Spleen (tissue), 11 donors: ENCODE data around the gene DNM2. TPM values are rescaled to one million over a fixed set of nuclear protein-coding genes. Genes with fewer than 3 reads are reported as not detected.

Experiments
- DNase-seq: peaks from one replicate; pipeline ENCODE4 v3.0.0-alpha.2; 2020
- H3K27ac ChIP-seq, 8 donors: fragments of 200-600 bp; sonication (generic) in 7 of 8; 1 replicate in 4 of 8; 2 replicates in 4 of 8; pipeline versions ENCODE4 v1.5.0 to v1.8.0; 2016 to 2021; ENCODE audit warnings: inconsistent platforms in 4 of 8, mild to moderate bottlenecking in 4 of 8, moderate library complexity in 1 of 8
- H3K27me3 ChIP-seq, 7 donors: fragments of 200-600 bp; sonication (generic) in 6 of 7; replicated peaks in 1 of 7; 1 replicate in 4 of 7; 2 replicates in 3 of 7; pipeline versions ENCODE4 v1.5.0 to v1.8.0; 2016 to 2021; ENCODE audit warnings: inconsistent platforms in 3 of 7, mild to moderate bottlenecking in 1 of 7
- H3K36me3 ChIP-seq, 6 donors: fragments of 200-600 bp; sonication (generic) in 5 of 6; 1 replicate in 4 of 6; 2 replicates in 2 of 6; pipeline versions ENCODE4 v1.5.0 to v1.8.0; 2016 to 2021; ENCODE audit warnings: inconsistent platforms in 2 of 6
- H3K4me1 ChIP-seq, 6 donors: fragments of 200-600 bp; sonication (generic) in 5 of 6; 1 replicate in 3 of 6; 2 replicates in 3 of 6; pipeline versions ENCODE4 v1.5.0 to v1.8.0; 2016 to 2021; ENCODE audit warnings: inconsistent platforms in 3 of 6
- H3K4me3 ChIP-seq, 8 donors: fragments of 200-600 bp; sonication (generic) in 7 of 8; 1 replicate in 4 of 8; 2 replicates in 4 of 8; pipeline versions ENCODE4 v1.5.0 to v1.8.0; 2016 to 2021; ENCODE audit warnings: inconsistent platforms in 4 of 8, mild to moderate bottlenecking in 4 of 8, moderate library complexity in 2 of 8
- H3K9me3 ChIP-seq, 8 donors: fragments of 200-600 bp; sonication (generic) in 7 of 8; 1 replicate in 4 of 8; 2 replicates in 4 of 8; pipeline versions ENCODE4 v1.5.0 to v1.8.0; 2016 to 2021; ENCODE audit warnings: inconsistent platforms in 4 of 8
- POLR2A ChIP-seq, 3 donors: fragments of 450-650 bp; IDR thresholded peaks; one replicate each; pipeline ENCODE4 v1.5.1; 2017; ENCODE audit warnings: antibody characterized with exemption in 3 of 3, mild to moderate bottlenecking in 1 of 3
- POLR2AphosphoS5 ChIP-seq, 3 donors: sonication (generic); formaldehyde crosslinking; IDR thresholded peaks; one replicate each; pipeline ENCODE4 v1.5.1; 2017; ENCODE audit warnings: antibody characterized with exemption in 3 of 3
- WGBS, 5 donors: extraction: QIAGEN DNeasy Blood & Tissue Kit in 3 of 5; methylation state at CpG; one replicate each; pipeline versions ENCODE4 v1.1.5 to v1.1.7; 2013 to 2018; 5-methylcytosine and 5-hydroxymethylcytosine counted together
- intact Hi-C: fragments of 100-400 bp; cut with DNase I; formaldehyde crosslinking; loops from one replicate; pipeline ENCODE4 v1.15.0; 2023; ENCODE audit warnings: low total_unique reads
- polyA plus RNA-seq, 3 donors: library from polyadenylated mRNA; stranded (reverse); fragments of 200-250 nt; gene quantifications; one replicate each; pipeline ENCODE4 v1.2.1, GENCODE V29; 2013
- total RNA-seq, 7 donors: library from RNA; depleted of rRNA in 3 of 7; stranded (reverse); fragments of >200 nt in 3 of 7; fragmentation: NEBNext Ultra II Directional in 4 of 7; extraction: Animal tissue kit (Norgen Biotek cat#: 25700) in 4 of 7; gene quantifications; one replicate each; pipeline versions ENCODE4 v1.1.0 to v1.2.1, GENCODE V29; 2016 to 2021
- TF ChIP-seq, protein P1 (sequence below), 11 experiments: fragments of 200-600 bp in 7 of 11; fragments of 450-650 bp in 4 of 11; sonication (generic) in 4 of 11; IDR thresholded peaks in 8 of 11; conservative IDR thresholded peaks in 3 of 11; 1 replicate in 7 of 11; 2 replicates in 4 of 11; pipeline versions ENCODE4 v1.4.0 to v1.8.0; 2016 to 2021; ENCODE audit warnings: antibody characterized with exemption in 11 of 11, inconsistent platforms in 4 of 11, mild to moderate bottlenecking in 1 of 11
- donor health status: healthy with polysubstance abuse.
- donor health status: DM: no; HTN: no; CAD: no; lungs with moderate emphysema.
- donor health status: DM: no; HTN: no; CAD: no.
- donor health status: Bipolar disorder and iron deficiency.
- donor health status: healthy.
- donor health status: DM: no; HTN: no; CAD: no.
- donor health status: DM: yes; HTN: yes; CAD: no.

DNM2 gene
- total and polyA plus RNA-seq, 10 donors, result 57.1 to 298 (median 193) TPM

DNA sequence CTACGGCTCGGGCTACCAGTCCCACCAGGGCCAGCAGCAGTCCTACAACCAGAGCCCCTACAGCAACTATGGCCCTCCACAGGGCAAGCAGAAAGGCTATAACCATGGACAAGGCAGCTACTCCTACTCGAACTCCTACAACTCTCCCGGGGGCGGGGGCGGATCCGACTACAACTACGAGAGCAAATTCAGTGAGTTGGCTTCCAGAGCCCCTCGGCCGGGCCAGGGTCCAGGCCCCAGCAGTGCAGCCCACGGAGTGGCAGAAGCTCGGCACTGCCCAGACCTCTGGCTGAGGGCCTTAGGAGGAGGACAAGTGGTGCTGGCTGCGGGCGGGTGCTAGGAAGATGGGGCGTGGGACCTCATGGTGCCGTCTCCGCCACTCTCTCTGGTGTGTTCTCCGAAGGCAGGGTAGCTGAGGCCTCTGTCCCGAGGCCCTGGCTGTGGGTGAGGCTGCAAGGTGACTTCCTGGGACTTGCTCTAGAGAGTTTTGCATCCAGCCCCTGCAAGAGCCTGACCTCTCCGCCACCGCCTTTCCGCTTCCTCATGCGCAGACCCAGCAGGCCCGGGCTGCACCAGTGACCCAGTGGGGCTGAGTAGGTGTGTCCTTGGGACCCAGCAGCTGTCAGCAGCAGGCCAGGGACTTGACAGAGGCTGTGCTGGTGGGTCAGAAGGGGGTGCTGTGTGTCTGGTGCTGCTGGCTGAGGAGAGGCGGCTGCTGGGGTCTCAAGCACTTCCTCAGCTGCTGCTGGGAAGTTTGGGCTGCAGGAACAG is 30.2 kb upstream of the DNM2 start:
- 91 to 93% (median 92%) methylated on average over 22 to 25 of the region's 25 CpGs for WGBS, 5 donors
- Histone ChIP-seq H3K4me3 (no peak overlapping the region), H3K9me3 (no peaks in the 10 kb centered on the region), H3K36me3 (peaks cover 6 to 100% (median 97%) of the 10 kb centered on the region in 6 donors), H3K27ac (no peak overlapping the region), H3K4me1 (no peaks in the 10 kb centered on the region), H3K27me3 (no peaks in the 10 kb centered on the region)
- no peak for DNase-seq
- TF ChIP-seq POLR2AphosphoS5 (IDR thresholded peaks at IDR 0.05) (peak in 2 of 3 donors; percentile 40 to 72), POLR2A (IDR thresholded peaks at IDR 0.05) (no peak)
- TF ChIP-seq, protein P1, sequence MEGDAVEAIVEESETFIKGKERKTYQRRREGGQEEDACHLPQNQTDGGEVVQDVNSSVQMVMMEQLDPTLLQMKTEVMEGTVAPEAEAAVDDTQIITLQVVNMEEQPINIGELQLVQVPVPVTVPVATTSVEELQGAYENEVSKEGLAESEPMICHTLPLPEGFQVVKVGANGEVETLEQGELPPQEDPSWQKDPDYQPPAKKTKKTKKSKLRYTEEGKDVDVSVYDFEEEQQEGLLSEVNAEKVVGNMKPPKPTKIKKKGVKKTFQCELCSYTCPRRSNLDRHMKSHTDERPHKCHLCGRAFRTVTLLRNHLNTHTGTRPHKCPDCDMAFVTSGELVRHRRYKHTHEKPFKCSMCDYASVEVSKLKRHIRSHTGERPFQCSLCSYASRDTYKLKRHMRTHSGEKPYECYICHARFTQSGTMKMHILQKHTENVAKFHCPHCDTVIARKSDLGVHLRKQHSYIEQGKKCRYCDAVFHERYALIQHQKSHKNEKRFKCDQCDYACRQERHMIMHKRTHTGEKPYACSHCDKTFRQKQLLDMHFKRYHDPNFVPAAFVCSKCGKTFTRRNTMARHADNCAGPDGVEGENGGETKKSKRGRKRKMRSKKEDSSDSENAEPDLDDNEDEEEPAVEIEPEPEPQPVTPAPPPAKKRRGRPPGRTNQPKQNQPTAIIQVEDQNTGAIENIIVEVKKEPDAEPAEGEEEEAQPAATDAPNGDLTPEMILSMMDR (IDR thresholded peaks at IDR 0.05 in 8 of 11, conservative IDR thresholded peaks at IDR 0.05 in 3 of 11), result no peak
- intact Hi-C loops, result no loop called here

DNA sequence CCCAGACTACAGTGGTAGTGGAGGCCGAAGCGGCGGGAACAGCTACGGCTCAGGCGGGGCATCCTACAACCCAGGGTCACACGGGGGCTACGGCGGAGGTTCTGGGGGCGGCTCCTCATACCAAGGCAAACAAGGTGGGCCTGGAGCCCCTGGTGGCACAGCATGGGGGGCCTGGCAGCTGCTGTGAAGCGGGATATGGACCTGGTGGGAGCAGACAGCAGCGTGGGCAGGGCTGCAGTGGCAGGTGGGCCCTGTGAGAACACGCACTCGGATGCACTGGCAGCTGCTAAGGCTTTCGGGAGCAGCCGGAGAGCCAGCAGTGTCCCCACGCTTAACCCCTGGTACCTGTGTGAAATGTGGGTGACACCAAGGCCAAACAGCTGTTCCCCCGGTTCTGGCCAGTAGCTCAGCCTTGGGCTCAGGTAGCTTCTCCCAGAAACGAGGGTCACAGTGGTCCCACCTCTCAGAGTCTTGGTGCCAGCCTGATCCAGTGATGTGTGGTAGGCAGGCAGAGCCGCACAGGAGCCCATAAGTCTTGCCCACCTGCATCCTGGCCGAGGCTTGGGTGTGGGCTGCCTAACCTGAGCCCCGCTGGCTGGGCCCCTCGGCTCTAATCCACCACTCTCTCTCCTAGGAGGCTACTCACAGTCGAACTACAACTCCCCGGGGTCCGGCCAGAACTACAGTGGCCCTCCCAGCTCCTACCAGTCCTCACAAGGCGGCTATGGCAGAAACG is 29.2 kb upstream of the DNM2 start:
- H3K27ac ChIP-seq, result no peak overlapping the region
- no peaks in the 10 kb centered on the region for H3K4me1 ChIP-seq
- TF ChIP-seq, protein P1 (IDR thresholded peaks at IDR 0.05 in 8 of 11, conservative IDR thresholded peaks at IDR 0.05 in 3 of 11), result no peak
- TF ChIP-seq POLR2AphosphoS5 (IDR thresholded peaks at IDR 0.05) (peak in 1 of 3 donors; percentile 25), POLR2A (IDR thresholded peaks at IDR 0.05) (no peak)
- no peaks in the 10 kb centered on the region for H3K9me3 ChIP-seq
- H3K4me3 ChIP-seq, result no peak overlapping the region
- WGBS, 5 donors, result 86 to 96% (median 92%) methylated on average over 20 to 27 of the region's 27 CpGs
- H3K27me3 ChIP-seq, result no peaks in the 10 kb centered on the region
- no peak for DNase-seq
- H3K36me3 ChIP-seq, result peaks cover 2 to 92% (median 88%) of the 10 kb centered on the region in 6 donors
- intact Hi-C loops, result no loop called here

- intact Hi-C loops, result no loop called here
- Histone ChIP-seq H3K9me3 (no peaks in the 10 kb centered on the region), H3K4me1 (peaks cover under 1 to 9% (median 5%) of the 10 kb centered on the region in 6 donors), H3K36me3 (peaks cover 0 to 75% (median 72%) of the 10 kb centered on the region in 6 donors), H3K27me3 (no peaks in the 10 kb centered on the region), H3K27ac (no peak overlapping the region), H3K4me3 (no peak overlapping the region)
- no peak for TF ChIP-seq POLR2A (IDR thresholded peaks at IDR 0.05)
- peak in 1 of 3 donors; percentile 8 for TF ChIP-seq POLR2AphosphoS5 (IDR thresholded peaks at IDR 0.05)
- DNase-seq, result no peak
- 48 to 84% (median 73%) methylated on average over 3 to 7 of the region's 7 CpGs for WGBS, 5 donors
Observed at GRCh38 chr19:10690341-10690781, 27.5 kb upstream of the DNM2 start.

DNA sequence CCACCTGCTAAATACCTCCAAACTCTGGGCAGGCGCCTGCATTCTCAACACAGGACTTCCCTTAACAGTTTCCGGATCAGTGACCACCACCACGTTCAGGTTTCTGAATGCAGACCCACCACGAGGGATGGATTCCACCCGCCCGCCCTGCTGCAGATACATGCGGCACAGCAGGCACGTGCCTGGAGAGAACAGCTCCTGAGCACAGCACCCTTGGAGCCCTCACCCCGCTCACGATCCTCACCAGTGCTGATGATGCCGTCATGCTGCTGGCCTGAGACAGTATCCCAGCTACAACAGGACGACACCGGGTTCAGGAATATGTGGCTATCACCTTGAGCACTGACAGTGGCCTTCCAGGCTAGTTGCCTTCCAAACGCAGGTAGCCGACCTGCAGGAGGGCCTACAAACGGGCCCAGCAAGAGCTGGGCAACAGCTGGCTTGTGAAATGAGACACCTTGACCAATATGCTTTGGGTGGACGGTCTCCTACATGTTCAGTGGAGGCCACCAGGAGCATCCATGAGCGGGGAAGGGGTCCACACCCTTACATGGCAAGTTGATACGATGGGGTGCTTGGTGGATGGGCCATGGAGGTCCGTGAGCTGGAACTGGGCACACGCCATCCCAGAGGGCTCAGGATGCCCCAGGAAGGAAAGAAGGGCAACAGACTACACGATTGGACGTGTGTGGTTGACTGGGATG is 26.5 kb upstream of the DNM2 start:
- peaks cover 10 to 19% (median 15%) of the 10 kb centered on the region in 6 donors for H3K4me1 ChIP-seq
- TF ChIP-seq, protein P1 (IDR thresholded peaks at IDR 0.05 in 8 of 11, conservative IDR thresholded peaks at IDR 0.05 in 3 of 11), result no peak
- TF ChIP-seq POLR2AphosphoS5 (IDR thresholded peaks at IDR 0.05), result peak in 2 of 3 donors; percentile 11 to 61
- H3K27me3 ChIP-seq, result no peaks in the 10 kb centered on the region
- DNase-seq, result no peak
- no peaks in the 10 kb centered on the region for H3K9me3 ChIP-seq
- 84 to 91% (median 87%) methylated on average over 22 to 23 of the region's 23 CpGs for WGBS, 5 donors
- no peak overlapping the region for H3K27ac ChIP-seq
- intact Hi-C loops, result no loop called here
- no peak overlapping the region for H3K4me3 ChIP-seq
- peaks cover 0 to 65% (median 64%) of the 10 kb centered on the region in 6 donors for H3K36me3 ChIP-seq
